Measurements from ENCODE around the gene DIRAS1.
A peak's percentile ranks its signal among the peaks of the same experiment; 100 is the strongest.

DIRAS1 gene

GRCh38 chr19:2700660-2701360 is 20.4 kb downstream of the DIRAS1 start:
- TF ChIP-seq EZH2phosphoT487 (IDR thresholded peaks at IDR 0.05; ENCODE audit: low read depth) (no peak), CTCF (IDR thresholded peaks at IDR 0.05; ENCODE audit: low read depth, low read length) (no peak)
- Histone ChIP-seq H3K36me3 (replicated peaks; ENCODE audit: low read depth, low read length) (no peaks in the 10 kb centered on the region), H3K27me3 (ENCODE audit: low read depth, low read length) (peaks cover 13% of the 10 kb centered on the region; the same call in 1 of the 2 replicates), H2AFZ (ENCODE audit: low read depth, low read length) (no peak overlapping the region), H4K20me1 (ENCODE audit: insufficient read depth, low read length) (no peaks in the 10 kb centered on the region), H3K79me2 (ENCODE audit: low read length) (no peaks in the 10 kb centered on the region), H3K4me1 (ENCODE audit: low read length) (peaks cover 22% of the 10 kb centered on the region), H3K9ac (ENCODE audit: low read length) (no peak overlapping the region), H3K4me2 (ENCODE audit: low read length) (no peak overlapping the region), H3K27ac (ENCODE audit: low read length) (no peak overlapping the region), H3K9me3 (ENCODE audit: insufficient read depth, low read length) (no peaks in the 10 kb centered on the region), H3K4me3 (ENCODE audit: low read length) (no peak overlapping the region)

- Histone ChIP-seq H2AFZ (ENCODE audit: low read depth, low read length) (no peak overlapping the region), H3K27me3 (ENCODE audit: low read depth, low read length) (peaks cover 13% of the 10 kb centered on the region; the same call in 1 of the 2 replicates), H4K20me1 (ENCODE audit: insufficient read depth, low read length) (no peaks in the 10 kb centered on the region), H3K4me1 (ENCODE audit: low read length) (peaks cover 22% of the 10 kb centered on the region), H3K36me3 (replicated peaks; ENCODE audit: low read depth, low read length) (no peaks in the 10 kb centered on the region), H3K9ac (ENCODE audit: low read length) (no peak overlapping the region), H3K4me2 (ENCODE audit: low read length) (peak overlapping the region; percentile 67), H3K9me3 (ENCODE audit: insufficient read depth, low read length) (no peaks in the 10 kb centered on the region), H3K79me2 (ENCODE audit: low read length) (no peaks in the 10 kb centered on the region), H3K27ac (ENCODE audit: low read length) (peak overlapping the region; percentile 62), H3K4me3 (ENCODE audit: low read length) (no peak overlapping the region)
- TF ChIP-seq EZH2phosphoT487 (IDR thresholded peaks at IDR 0.05; ENCODE audit: low read depth) = no peak
- no peak for TF ChIP-seq CTCF (IDR thresholded peaks at IDR 0.05; ENCODE audit: low read depth, low read length)
Measured at GRCh38 chr19:2699413-2700140, 21.6 kb downstream of the DIRAS1 start.

- no peak overlapping the region for H3K9ac ChIP-seq (ENCODE audit: low read length)
- H3K36me3 ChIP-seq (replicated peaks; ENCODE audit: low read depth, low read length) = no peaks in the 10 kb centered on the region
- H3K27me3 ChIP-seq (ENCODE audit: low read depth, low read length) = peaks cover 12% of the 10 kb centered on the region
- TF ChIP-seq CTCF (IDR thresholded peaks at IDR 0.05; ENCODE audit: low read depth, low read length) (no peak), EZH2phosphoT487 (IDR thresholded peaks at IDR 0.05; ENCODE audit: low read depth) (no peak)
- H3K4me2 ChIP-seq (ENCODE audit: low read length) = no peak overlapping the region
- H2AFZ ChIP-seq (ENCODE audit: low read depth, low read length) = no peak overlapping the region
- peaks cover 16% of the 10 kb centered on the region for H3K4me1 ChIP-seq (ENCODE audit: low read length)
- no peaks in the 10 kb centered on the region for H4K20me1 ChIP-seq (ENCODE audit: insufficient read depth, low read length)
- H3K79me2 ChIP-seq (ENCODE audit: low read length) = no peaks in the 10 kb centered on the region
- H3K4me3 ChIP-seq (ENCODE audit: low read length) = no peak overlapping the region
- no peaks in the 10 kb centered on the region for H3K9me3 ChIP-seq (ENCODE audit: insufficient read depth, low read length)
- H3K27ac ChIP-seq (ENCODE audit: low read length) = no peak overlapping the region
Measured at GRCh38 chr19:2694196-2694595, 27.0 kb downstream of the DIRAS1 start.

GRCh38 chr19:2693492-2694160 is 27.5 kb downstream of the DIRAS1 start:
- Histone ChIP-seq H3K9ac (ENCODE audit: low read length) (no peak overlapping the region), H2AFZ (ENCODE audit: low read depth, low read length) (peak overlapping the region; percentile 47; the same call in 1 of the 2 replicates), H3K36me3 (replicated peaks; ENCODE audit: low read depth, low read length) (no peaks in the 10 kb centered on the region), H3K27ac (ENCODE audit: low read length) (no peak overlapping the region), H3K4me3 (ENCODE audit: low read length) (no peak overlapping the region), H3K27me3 (ENCODE audit: low read depth, low read length) (peaks cover 12% of the 10 kb centered on the region), H3K9me3 (ENCODE audit: insufficient read depth, low read length) (no peaks in the 10 kb centered on the region), H3K4me1 (ENCODE audit: low read length) (peaks cover 10% of the 10 kb centered on the region), H4K20me1 (ENCODE audit: insufficient read depth, low read length) (no peaks in the 10 kb centered on the region), H3K79me2 (ENCODE audit: low read length) (no peaks in the 10 kb centered on the region), H3K4me2 (ENCODE audit: low read length) (no peak overlapping the region)
- no peak for TF ChIP-seq EZH2phosphoT487 (IDR thresholded peaks at IDR 0.05; ENCODE audit: low read depth)
- TF ChIP-seq CTCF (IDR thresholded peaks at IDR 0.05; ENCODE audit: low read depth, low read length) = no peak

Data from OCI-LY3 (cell line).